Caco-2 (cell line): ENCODE measurements around the gene SMKR1. TPM values are rescaled to one million over a fixed set of nuclear protein-coding genes. Genes with fewer than 3 reads are reported as not detected.
"Not testable (repeated sequence)": the region's sequence is repeated elsewhere in the genome, so short reads cannot be mapped to it uniquely, and the experiment has no call there.

Source experiments
- BruUV-seq: library from RNA; stranded (reverse); fragments of 400-500 nt; replicated peaks from 2 replicates; lab custom pipeline; 2021; lab: Mats Ljungman, UMichigan
- CTCF ChIA-PET: fragments of 300-600 bp; sonication (Branson Sonifier 250); formaldehyde crosslinking; loops from one replicate; lab custom pipeline; 2022; ENCODE audit warnings: antibody characterized with exemption; lab: Charles Lee
- POLR2A ChIA-PET: fragments of 300-600 bp; sonication (Branson Sonifier 250); formaldehyde crosslinking; loops from one replicate; lab custom pipeline; 2022; ENCODE audit warnings: antibody characterized with exemption; lab: Charles Lee
- DNase-seq, 2 experiments: peaks; one replicate each; pipeline versions ENCODE4 v3.0.0 to v3.0.0-alpha.2; 2020 to 2022
- H3K27me3 ChIP-seq: replicated peaks from 2 replicates; pipeline ENCODE4 v1.6.0; 2011; ENCODE audit warnings: low read length; ENCODE audit not compliant: control insufficient read depth, insufficient read depth
- H3K36me3 ChIP-seq: 2 replicates; pipeline ENCODE4 v1.5.1; 2011; ENCODE audit warnings: low read length; ENCODE audit not compliant: control insufficient read depth, insufficient read depth
- H3K4me1 ChIP-seq: fragments of 250-450 bp; sonication (Bioruptor Pico); 2 replicates; pipeline ENCODE4 v1.5.1; 2020; ENCODE audit warnings: mild to moderate bottlenecking
- H3K4me3 ChIP-seq: 2 replicates; pipeline ENCODE4 v1.5.1; 2011; ENCODE audit warnings: low read depth, mild to moderate bottlenecking, control low read depth, low read length
- H3K9me3 ChIP-seq: fragments of 250-450 bp; sonication (Bioruptor Pico); 2 replicates; pipeline ENCODE4 v1.5.1; 2020; ENCODE audit warnings: mild to moderate bottlenecking, moderate library complexity
- H3K27ac Mint-ChIP-seq: one replicate; pipeline ENCODE4 v1.8.0; 2022; ENCODE audit warnings: mixed read lengths; ENCODE audit not compliant: unreplicated experiment
- H3K27me3 Mint-ChIP-seq: one replicate; pipeline ENCODE4 v1.8.0; 2022; ENCODE audit warnings: mixed read lengths; ENCODE audit not compliant: insufficient read depth, unreplicated experiment
- H3K36me3 Mint-ChIP-seq: one replicate; pipeline ENCODE4 v1.8.0; 2022; ENCODE audit warnings: mild to moderate bottlenecking, mixed read lengths; ENCODE audit not compliant: insufficient read depth, unreplicated experiment
- H3K4me1 Mint-ChIP-seq: one replicate; pipeline ENCODE4 v1.8.0; 2022; ENCODE audit warnings: low read depth, mixed read lengths; ENCODE audit not compliant: unreplicated experiment
- H3K4me3 Mint-ChIP-seq: one replicate; pipeline ENCODE4 v1.8.0; 2022; ENCODE audit warnings: mild to moderate bottlenecking, moderate library complexity, mixed read lengths; ENCODE audit not compliant: unreplicated experiment
- H3K9me3 Mint-ChIP-seq: one replicate; pipeline ENCODE4 v1.8.0; 2022; ENCODE audit warnings: mixed read lengths; ENCODE audit not compliant: unreplicated experiment
- CTCF ChIP-seq, 2 experiments: fragments of 200-600 bp in 1 of 2; IDR thresholded peaks; 1 replicate in 1 of 2; 2 replicates in 1 of 2; pipeline versions ENCODE4 v1.5.1 to v1.8.0; 2011 to 2022; ENCODE audit warnings: antibody characterized with exemption in 1 of 2, control low read depth in 1 of 2, inconsistent platforms in 1 of 2, low read depth in 1 of 2, low read length in 1 of 2, mild to moderate bottlenecking in 1 of 2, moderate library complexity in 1 of 2; ENCODE audit not compliant: insufficient read depth in 1 of 2, severe bottlenecking in 1 of 2, unreplicated experiment in 1 of 2
- intact Hi-C: fragments of 100-400 bp; cut with micrococcal nuclease; formaldehyde crosslinking; loops from one replicate; pipeline ENCODE4 v1.10.0; 2022; ENCODE audit not compliant: unreplicated experiment
- total RNA-seq: library from RNA; stranded (reverse); gene quantifications from 2 replicates; pipeline ENCODE4 v1.2.3, GENCODE V29; 2022

Gene SMKR1
- total RNA-seq, 1 experiment from 2014 or later = not detected

GRCh38 chr7:129479831-129480230 is 22.5 kb upstream of the SMKR1 start:
- DNase-seq = no peak
- Histone ChIP-seq H3K4me3 (no peak overlapping the region), H3K9me3 (no peaks in the 10 kb centered on the region), H3K4me1 (no peaks in the 10 kb centered on the region), H3K36me3 (no peaks in the 10 kb centered on the region), H3K27me3 (no peaks in the 10 kb centered on the region)
- no TSS peak for BruUV-seq
- CTCF ChIA-PET = no interaction called here
- Mint-ChIP-seq H3K36me3 (no peaks in the 10 kb centered on the region), H3K27ac (no peak overlapping the region), H3K4me1 (no peaks in the 10 kb centered on the region), H3K27me3 (no peaks in the 10 kb centered on the region), H3K9me3 (no peaks in the 10 kb centered on the region), H3K4me3 (no peak overlapping the region)
- no peak for TF ChIP-seq CTCF (IDR thresholded peaks at IDR 0.05; ENCODE audit: insufficient read depth in 1 of 2, low read depth in 1 of 2, low read length in 1 of 2, severe bottlenecking in 1 of 2, unreplicated experiment in 1 of 2)
- POLR2A ChIA-PET = no interaction called here
- intact Hi-C loops = no loop called here

- no peaks in the 10 kb centered on the region for H3K9me3 ChIP-seq
- H3K27me3 Mint-ChIP-seq = no peaks in the 10 kb centered on the region
- intact Hi-C loops = no loop called here
- H3K9me3 Mint-ChIP-seq = no peaks in the 10 kb centered on the region
- ChIA-PET CTCF (no interaction called here), POLR2A (no interaction called here)
- no peak overlapping the region for H3K4me3 Mint-ChIP-seq
- H3K36me3 ChIP-seq = no peaks in the 10 kb centered on the region
- no TSS peak for BruUV-seq
- TF ChIP-seq CTCF (IDR thresholded peaks at IDR 0.05; ENCODE audit: insufficient read depth in 1 of 2, low read depth in 1 of 2, low read length in 1 of 2, severe bottlenecking in 1 of 2, unreplicated experiment in 1 of 2) = no peak
- H3K4me1 ChIP-seq = no peaks in the 10 kb centered on the region
- H3K4me1 Mint-ChIP-seq = no peaks in the 10 kb centered on the region
- H3K36me3 Mint-ChIP-seq = no peaks in the 10 kb centered on the region
- no peak overlapping the region for H3K4me3 ChIP-seq
- no peak for DNase-seq
- H3K27me3 ChIP-seq = no peaks in the 10 kb centered on the region
- H3K27ac Mint-ChIP-seq = no peak overlapping the region
Observed at GRCh38 chr7:129480674-129481363, 21.5 kb upstream of the SMKR1 start.

GRCh38 chr7:129481376-129481775 is 21.0 kb upstream of the SMKR1 start:
- intact Hi-C loops, H3K4me3 Mint-ChIP-seq, BruUV-seq, H3K27me3 Mint-ChIP-seq, H3K4me1 Mint-ChIP-seq, H3K36me3 Mint-ChIP-seq, H3K27me3 ChIP-seq, CTCF ChIA-PET, H3K9me3 Mint-ChIP-seq, H3K9me3 ChIP-seq, H3K4me3 ChIP-seq, H3K4me1 ChIP-seq, H3K27ac Mint-ChIP-seq, POLR2A ChIA-PET, DNase-seq, H3K36me3 ChIP-seq: not testable (repeated sequence)
